Adrenal gland (tissue), 12 donors: ENCODE measurements around the gene RFXANK. TPM values are rescaled to one million over a fixed set of nuclear protein-coding genes. Genes with fewer than 3 reads are reported as not detected.

Source experiments
- DNase-seq, 7 donors: peaks; one replicate each; pipeline ENCODE4 v3.0.0-alpha.2; 2019 to 2020
- H3K27ac ChIP-seq, 5 donors: fragments of 200-600 bp; sonication (generic) in 4 of 5; 1 replicate in 3 of 5; 2 replicates in 2 of 5; pipeline versions ENCODE4 v1.5.1 to v1.8.0; 2016 to 2020; ENCODE audit warnings: mild to moderate bottlenecking in 1 of 5
- H3K27me3 ChIP-seq: fragments of 200-600 bp; 2 replicates; pipeline ENCODE4 v1.8.0; 2021
- H3K36me3 ChIP-seq, 2 donors: fragments of 200-600 bp; replicated peaks in 1 of 2; 1 replicate in 1 of 2; 2 replicates in 1 of 2; pipeline versions ENCODE4 v1.5.1 to v1.8.0; 2018 to 2022
- H3K4me1 ChIP-seq, 2 donors: fragments of 200-600 bp; replicated peaks in 1 of 2; 1 replicate in 1 of 2; 2 replicates in 1 of 2; pipeline versions ENCODE4 v1.5.1 to v1.8.0; 2018 to 2021
- H3K4me3 ChIP-seq, 4 donors: fragments of 200-600 bp; sonication (generic) in 3 of 4; one replicate each; pipeline ENCODE4 v1.5.1; 2016 to 2018
- H3K9me3 ChIP-seq, 3 donors: fragments of 200-600 bp; sonication (generic) in 1 of 3; replicated peaks in 1 of 3; 1 replicate in 2 of 3; 2 replicates in 1 of 3; pipeline versions ENCODE4 v1.5.1 to v1.8.0; 2016 to 2021
- POLR2A ChIP-seq, 2 donors: fragments of 450-650 bp; IDR thresholded peaks; one replicate each; pipeline ENCODE4 v1.6.1; 2017; ENCODE audit warnings: antibody characterized with exemption in 2 of 2, mild to moderate bottlenecking in 2 of 2, moderate library complexity in 1 of 2
- WGBS, 4 donors: extraction: QIAGEN DNeasy Blood & Tissue Kit in 2 of 4; methylation state at CpG; one replicate each; pipeline versions ENCODE4 v1.1.5 to v1.1.7; 2013 to 2017; 5-methylcytosine and 5-hydroxymethylcytosine counted together
- intact Hi-C, 2 donors: fragments of 100-400 bp; cut with DNase I; formaldehyde crosslinking; loops; one replicate each; pipeline versions ENCODE4 v1.14.1 to v1.15.0; 2022 to 2023
- polyA plus RNA-seq, 3 donors: library from polyadenylated mRNA; stranded (reverse); fragments of 200-250 nt in 2 of 3; fragments of 350-450 nt in 1 of 3; fragmentation: Illumina TruSeq in 1 of 3; extraction: RNeasy Lipid Tissue Mini Kit (QIAGEN cat#74804) in 1 of 3; gene quantifications; one replicate each; pipeline ENCODE4 v1.2.3, GENCODE V29; 2013 to 2014
- small RNA-seq, 2 donors: library from RNA; depleted of rRNA; stranded (forward); fragments of <200 nt; gene quantifications; one replicate each; pipeline ENCODE3, GENCODE V24; 2016
- total RNA-seq, 9 donors: library from RNA; depleted of rRNA in 4 of 9; stranded (reverse); fragments of >200 nt in 4 of 9; fragments of 120-200 nt in 1 of 9; fragmentation: NEBNext Ultra II Directional in 1 of 9; extraction: Animal tissue kit (Norgen Biotek cat#: 25700) in 1 of 9; gene quantifications; one replicate each; pipeline versions ENCODE4 v1.1.0 to v1.2.4, GENCODE V29; 2013 to 2023
- TF ChIP-seq, protein P1 (sequence below), 6 experiments: fragments of 450-650 bp in 4 of 6; fragments of 200-600 bp in 2 of 6; sonication (generic) in 1 of 6; IDR thresholded peaks; 1 replicate in 5 of 6; 2 replicates in 1 of 6; pipeline versions ENCODE4 v1.5.1 to v1.8.0; 2016 to 2021; ENCODE audit warnings: antibody characterized with exemption in 6 of 6, mild to moderate bottlenecking in 2 of 6, moderate library complexity in 1 of 6
- donor health status: healthy with polysubstance abuse.
- donor health status: Bipolar disorder and iron deficiency.
- donor health status: DM: yes; HTN: yes; CAD: no.
- donor health status: DM: no; HTN: no; CAD: no.
- donor health status: DM: no; HTN: no; CAD: no.
- donor health status: DM: yes; HTN: yes; CAD: no.

RFXANK gene
- total and polyA plus RNA-seq, 12 donors = 21.7 to 195 (median 52.4) TPM

DNA sequence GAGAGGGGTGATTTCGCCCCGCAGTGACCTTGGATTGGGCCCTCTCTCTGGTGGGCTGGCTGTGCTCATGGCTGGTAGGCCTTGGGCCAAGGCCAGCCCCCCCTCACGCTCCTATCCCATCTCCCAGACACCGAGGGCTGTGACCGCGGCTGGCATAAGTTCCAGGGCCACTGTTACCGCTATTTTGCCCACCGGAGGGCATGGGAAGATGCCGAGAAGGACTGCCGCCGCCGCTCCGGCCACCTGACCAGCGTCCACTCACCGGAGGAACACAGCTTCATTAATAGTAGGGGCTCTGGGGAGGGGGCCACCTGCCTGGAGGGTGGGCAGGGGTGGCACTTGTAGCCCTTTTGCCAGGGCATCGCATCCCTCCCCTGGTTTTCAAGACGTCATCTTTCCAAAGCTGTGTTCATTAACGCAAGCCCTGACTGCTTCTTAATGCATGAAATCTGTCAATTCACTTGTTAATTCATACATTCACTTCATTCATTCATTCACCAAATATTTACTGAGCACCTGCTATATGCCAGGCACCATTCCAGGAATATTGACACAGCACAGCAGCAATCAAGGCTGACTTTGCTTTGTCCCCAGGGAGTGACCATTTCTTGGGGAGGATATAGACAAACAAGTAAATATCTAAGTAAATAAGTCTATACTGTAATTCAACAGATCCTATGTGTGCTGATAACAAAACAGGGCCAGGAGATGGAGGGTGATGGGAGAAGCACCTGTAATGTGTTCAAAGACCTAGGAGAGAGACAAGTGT lies 46.3 kb downstream of the RFXANK start:
- intact Hi-C loops = no loop called here

DNA sequence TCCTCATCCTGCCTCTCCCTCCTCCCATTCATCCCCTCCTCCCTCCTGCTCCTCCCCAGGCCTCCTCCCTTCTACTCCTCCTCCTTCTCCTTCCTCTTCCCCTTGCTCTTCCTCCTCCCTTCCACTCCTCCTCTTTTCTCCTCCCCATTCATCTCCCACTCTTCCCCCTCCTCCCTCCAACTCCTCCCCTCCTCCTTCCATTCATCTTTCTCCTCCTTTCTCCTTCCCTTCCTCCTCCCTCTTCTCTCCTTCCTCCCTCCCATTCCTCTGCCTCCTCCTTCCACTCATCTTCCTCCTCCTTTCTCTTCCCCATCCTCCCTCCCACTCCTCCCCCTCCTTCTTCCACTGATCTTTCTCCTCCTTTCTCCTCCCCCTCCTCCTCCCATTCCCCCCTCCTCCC lies 47.6 kb downstream of the RFXANK start:
- DNase-seq = no peak
- TF ChIP-seq, protein P1, sequence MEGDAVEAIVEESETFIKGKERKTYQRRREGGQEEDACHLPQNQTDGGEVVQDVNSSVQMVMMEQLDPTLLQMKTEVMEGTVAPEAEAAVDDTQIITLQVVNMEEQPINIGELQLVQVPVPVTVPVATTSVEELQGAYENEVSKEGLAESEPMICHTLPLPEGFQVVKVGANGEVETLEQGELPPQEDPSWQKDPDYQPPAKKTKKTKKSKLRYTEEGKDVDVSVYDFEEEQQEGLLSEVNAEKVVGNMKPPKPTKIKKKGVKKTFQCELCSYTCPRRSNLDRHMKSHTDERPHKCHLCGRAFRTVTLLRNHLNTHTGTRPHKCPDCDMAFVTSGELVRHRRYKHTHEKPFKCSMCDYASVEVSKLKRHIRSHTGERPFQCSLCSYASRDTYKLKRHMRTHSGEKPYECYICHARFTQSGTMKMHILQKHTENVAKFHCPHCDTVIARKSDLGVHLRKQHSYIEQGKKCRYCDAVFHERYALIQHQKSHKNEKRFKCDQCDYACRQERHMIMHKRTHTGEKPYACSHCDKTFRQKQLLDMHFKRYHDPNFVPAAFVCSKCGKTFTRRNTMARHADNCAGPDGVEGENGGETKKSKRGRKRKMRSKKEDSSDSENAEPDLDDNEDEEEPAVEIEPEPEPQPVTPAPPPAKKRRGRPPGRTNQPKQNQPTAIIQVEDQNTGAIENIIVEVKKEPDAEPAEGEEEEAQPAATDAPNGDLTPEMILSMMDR (IDR thresholded peaks at IDR 0.05) = no peak
- no peak for TF ChIP-seq POLR2A (IDR thresholded peaks at IDR 0.05)
- intact Hi-C loops = no loop called here
- H3K4me3 ChIP-seq = no peak overlapping the region
- no peaks in the 10 kb centered on the region for H3K4me1 ChIP-seq
- H3K27ac ChIP-seq = no peak overlapping the region
- H3K9me3 ChIP-seq = no peaks in the 10 kb centered on the region
- H3K27me3 ChIP-seq = peaks cover 7% of the 10 kb centered on the region
- H3K36me3 ChIP-seq = no peaks in the 10 kb centered on the region

More for the DNA sequence above, 46.3 kb downstream of the RFXANK start:
- DNase-seq = no peak
- Histone ChIP-seq H3K9me3 (peaks cover 0 to 8% (median 0%) of the 10 kb centered on the region in 3 donors), H3K36me3 (no peaks in the 10 kb centered on the region), H3K4me3 (no peak overlapping the region), H3K27ac (no peak overlapping the region), H3K27me3 (peaks cover 7% of the 10 kb centered on the region), H3K4me1 (no peaks in the 10 kb centered on the region)
- TF ChIP-seq POLR2A (IDR thresholded peaks at IDR 0.05) = no peak
- TF ChIP-seq, protein P1 (IDR thresholded peaks at IDR 0.05) = no peak
- WGBS, 4 donors = 42 to 77% (median 54%) methylated on average over 12 to 18 of the region's 18 CpGs

DNA sequence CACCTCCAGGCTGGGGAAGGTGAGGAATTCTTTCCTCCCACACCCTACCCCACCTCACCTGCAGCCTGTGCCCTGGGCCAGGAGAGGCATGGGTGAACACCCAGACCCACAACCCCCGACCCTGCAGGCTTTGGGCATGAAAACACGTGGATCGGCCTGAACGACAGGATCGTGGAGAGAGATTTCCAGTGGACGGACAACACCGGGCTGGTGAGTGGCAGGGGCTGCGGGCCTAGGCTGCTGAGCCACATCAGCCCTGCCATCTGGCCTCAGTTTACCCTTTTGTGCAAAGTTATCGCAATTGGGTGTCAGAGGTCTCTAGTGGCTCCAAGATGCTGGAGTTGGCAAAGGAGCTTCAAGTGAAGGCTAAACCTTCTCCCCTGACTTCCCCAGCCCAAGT lies 48.4 kb downstream of the RFXANK start:
- 73 to 78% (median 75%) methylated on average over 9 of the region's 9 CpGs for whole genome bisulfite sequencing, 4 donors
- TF ChIP-seq, protein P1 (IDR thresholded peaks at IDR 0.05) = no peak
- no peak for TF ChIP-seq POLR2A (IDR thresholded peaks at IDR 0.05)
- H3K4me3 ChIP-seq = no peak overlapping the region
- H3K27me3 ChIP-seq = peaks cover 7% of the 10 kb centered on the region
- no peaks in the 10 kb centered on the region for H3K9me3 ChIP-seq
- DNase-seq = no peak
- H3K27ac ChIP-seq = no peak overlapping the region
- H3K36me3 ChIP-seq = no peaks in the 10 kb centered on the region
- H3K4me1 ChIP-seq = no peaks in the 10 kb centered on the region
- intact Hi-C loops = no loop called here

DNA sequence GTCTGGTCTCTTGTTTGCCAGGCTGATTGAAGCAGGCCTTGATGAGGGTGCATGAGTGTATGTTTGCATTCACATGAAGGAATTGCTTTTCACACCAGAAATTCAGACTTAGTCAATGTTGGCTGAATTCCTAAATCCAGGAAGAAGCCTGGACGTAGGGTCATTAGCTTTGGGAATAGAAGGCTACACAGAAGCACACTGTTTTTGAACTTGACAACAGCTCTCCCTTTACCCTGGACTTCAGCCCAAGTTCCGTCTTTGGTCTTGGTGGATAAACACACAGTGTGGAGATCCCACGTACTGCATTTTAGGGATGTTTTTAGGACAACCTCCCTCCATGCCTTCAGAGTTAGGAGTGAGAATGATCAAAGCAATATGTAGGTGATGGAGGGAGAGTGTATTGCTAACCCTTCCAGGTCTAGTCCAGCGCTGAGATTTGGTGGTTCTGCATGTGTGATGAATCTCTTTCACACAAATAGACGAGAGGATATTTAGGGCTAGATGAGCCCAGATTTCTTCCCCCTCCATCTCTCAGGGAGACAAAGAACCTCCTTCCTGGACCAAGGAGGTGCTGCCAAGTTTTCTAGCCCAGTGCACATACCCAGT lies 58.2 kb downstream of the RFXANK start:
- H3K4me3 ChIP-seq = no peak overlapping the region
- H3K27me3 ChIP-seq = no peaks in the 10 kb centered on the region
- H3K9me3 ChIP-seq = no peaks in the 10 kb centered on the region
- no peak overlapping the region for H3K27ac ChIP-seq
- no peaks in the 10 kb centered on the region for H3K36me3 ChIP-seq
- intact Hi-C loops = no loop called here
- H3K4me1 ChIP-seq = no peaks in the 10 kb centered on the region
- TF ChIP-seq, protein P1 (IDR thresholded peaks at IDR 0.05) = no peak
- no peak for TF ChIP-seq POLR2A (IDR thresholded peaks at IDR 0.05)
- no peak for DNase-seq
- WGBS, 4 donors = 49 to 57% (median 53%) methylated on average over 5 of the region's 5 CpGs

Small RNAs within 50 kb of the gene (small RNA-seq; reads per million reads assigned to genes)
- 0 reads per million in 2 donors for gene RNU6-1028P

Other genes with a start within 250 kb of the RFXANK start
- gene SUGP2, start 158.7 kb upstream of the RFXANK start, total RNA-seq = 10 to 100 TPM; 22.0 to 87.6 (median 49.9) TPM
- gene SUGP2, start 158.7 kb upstream of the RFXANK start, polyA plus RNA-seq = 100 to 1,000 TPM in 2 of 3 donors, 10 to 100 TPM in 1; 39.6 to 291 (median 176) TPM
- 10 to 100 TPM; 16.7 to 31.5 (median 26.7) TPM for gene ARMC6, start 158.7 kb upstream of the RFXANK start, total RNA-seq
- gene ARMC6, start 158.7 kb upstream of the RFXANK start, polyA plus RNA-seq = 10 to 100 TPM; 26.5 to 39.3 (median 38.5) TPM
- 10 to 100 TPM in 7 of 9 donors, 1 to 10 TPM in 2; 5.7 to 14.3 (median 12.6) TPM for gene SLC25A42, start 128.3 kb upstream of the RFXANK start, total RNA-seq
- 10 to 100 TPM in 1 of 3 donors, 1 to 10 TPM in 2; 6.2 to 11.9 (median 10.0) TPM for gene SLC25A42, start 128.3 kb upstream of the RFXANK start, polyA plus RNA-seq
- 10 to 100 TPM; 27.0 to 83.8 (median 37.7) TPM for gene TMEM161A, start 53.8 kb upstream of the RFXANK start, total RNA-seq
- 10 to 100 TPM in 2 of 3 donors, 1 to 10 TPM in 1; 5.5 to 52.8 (median 44.4) TPM for gene TMEM161A, start 53.8 kb upstream of the RFXANK start, polyA plus RNA-seq
- 1 to 10 TPM in 2 of 9 donors, under 1 TPM in 4, not detected in 3; 0.42 to 3.7 (median 0.76) TPM for gene MEF2B, start 22.0 kb upstream of the RFXANK start, total RNA-seq
- gene MEF2B, start 22.0 kb upstream of the RFXANK start, polyA plus RNA-seq = 1 to 10 TPM in 2 of 3 donors, not detected in 1; 3.3 to 6.0 TPM
- 10 to 100 TPM in 8 of 9 donors, 1 to 10 TPM in 1; 8.3 to 32.2 (median 21.9) TPM for gene BORCS8, start 106 bp upstream of the RFXANK start, total RNA-seq
- 10 to 100 TPM; 20.3 to 49.6 (median 34.2) TPM for gene BORCS8, start 106 bp upstream of the RFXANK start, polyA plus RNA-seq
- 10 to 100 TPM in 8 of 9 donors, 1 to 10 TPM in 1; 4.0 to 16.4 (median 12.3) TPM for gene NR2C2AP, start 11.2 kb downstream of the RFXANK start, total RNA-seq
- 10 to 100 TPM in 2 of 3 donors, 1 to 10 TPM in 1; 9.9 to 21.6 (median 21.2) TPM for gene NR2C2AP, start 11.2 kb downstream of the RFXANK start, polyA plus RNA-seq
- under 1 TPM in 3 of 9 donors, not detected in 6; 0.06 to 0.42 (median 0.14) TPM for gene NCAN, start 19.7 kb downstream of the RFXANK start, total RNA-seq
- under 1 TPM in 2 of 3 donors, not detected in 1; 0.08 to 0.11 TPM for gene NCAN, start 19.7 kb downstream of the RFXANK start, polyA plus RNA-seq
- 1 to 10 TPM in 2 of 9 donors, under 1 TPM in 3, not detected in 4; 0.28 to 1.1 (median 0.74) TPM for gene TM6SF2, start 81.0 kb downstream of the RFXANK start, total RNA-seq
- 1 to 10 TPM in 2 of 3 donors, under 1 TPM in 1; 0.26 to 5.3 (median 1.3) TPM for gene TM6SF2, start 81.0 kb downstream of the RFXANK start, polyA plus RNA-seq
- gene SUGP1, start 128.3 kb downstream of the RFXANK start, total RNA-seq = 10 to 100 TPM; 25.5 to 74.7 (median 53.9) TPM
- gene SUGP1, start 128.3 kb downstream of the RFXANK start, polyA plus RNA-seq = 100 to 1,000 TPM in 1 of 3 donors, 10 to 100 TPM in 2; 55.9 to 130 (median 91.0) TPM
- gene MAU2, start 128.6 kb downstream of the RFXANK start, total RNA-seq = 10 to 100 TPM; 25.5 to 64.8 (median 48.8) TPM
- 10 to 100 TPM; 14.9 to 41.3 (median 29.5) TPM for gene MAU2, start 128.6 kb downstream of the RFXANK start, polyA plus RNA-seq
- 100 to 1,000 TPM in 1 of 9 donors, 10 to 100 TPM in 8; 17.8 to 125 (median 65.3) TPM for gene GATAD2A, start 213.4 kb downstream of the RFXANK start, total RNA-seq
- 10 to 100 TPM; 17.0 to 35.1 (median 20.9) TPM for gene GATAD2A, start 213.4 kb downstream of the RFXANK start, polyA plus RNA-seq